Keratinocyte (primary cell): ENCODE data around the gene QPCT.

ENCODE experiments used
- EZH2 ChIP-seq: IDR thresholded peaks from one replicate; pipeline ENCODE4 v1.6.1; 2012; ENCODE audit warnings: inconsistent platforms, mild to moderate bottlenecking, low read length, moderate library complexity
- TF ChIP-seq, protein P1 (sequence below), 3 experiments: IDR thresholded peaks in 1 of 3; conservative IDR thresholded peaks in 1 of 3; optimal IDR thresholded peaks in 1 of 3; 2 replicates in 2 of 3; 3 replicates in 1 of 3; pipeline versions ENCODE3 to v1.5.1; 2011; ENCODE audit warnings: low read length in 3 of 3, mild to moderate bottlenecking in 3 of 3, moderate library complexity in 2 of 3, control low read depth in 1 of 3, inconsistent platforms in 1 of 3; ENCODE audit not compliant: insufficient read depth in 2 of 3; ENCODE audit errors: extremely low read depth in 1 of 3

GRCh38 chr2:37318401-37318800, 26.0 kb upstream of the QPCT start:
- TF ChIP-seq, protein P1, sequence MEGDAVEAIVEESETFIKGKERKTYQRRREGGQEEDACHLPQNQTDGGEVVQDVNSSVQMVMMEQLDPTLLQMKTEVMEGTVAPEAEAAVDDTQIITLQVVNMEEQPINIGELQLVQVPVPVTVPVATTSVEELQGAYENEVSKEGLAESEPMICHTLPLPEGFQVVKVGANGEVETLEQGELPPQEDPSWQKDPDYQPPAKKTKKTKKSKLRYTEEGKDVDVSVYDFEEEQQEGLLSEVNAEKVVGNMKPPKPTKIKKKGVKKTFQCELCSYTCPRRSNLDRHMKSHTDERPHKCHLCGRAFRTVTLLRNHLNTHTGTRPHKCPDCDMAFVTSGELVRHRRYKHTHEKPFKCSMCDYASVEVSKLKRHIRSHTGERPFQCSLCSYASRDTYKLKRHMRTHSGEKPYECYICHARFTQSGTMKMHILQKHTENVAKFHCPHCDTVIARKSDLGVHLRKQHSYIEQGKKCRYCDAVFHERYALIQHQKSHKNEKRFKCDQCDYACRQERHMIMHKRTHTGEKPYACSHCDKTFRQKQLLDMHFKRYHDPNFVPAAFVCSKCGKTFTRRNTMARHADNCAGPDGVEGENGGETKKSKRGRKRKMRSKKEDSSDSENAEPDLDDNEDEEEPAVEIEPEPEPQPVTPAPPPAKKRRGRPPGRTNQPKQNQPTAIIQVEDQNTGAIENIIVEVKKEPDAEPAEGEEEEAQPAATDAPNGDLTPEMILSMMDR (optimal IDR thresholded peaks at IDR 0.05 in 1 of 3, IDR thresholded peaks at IDR 0.05 in 1 of 3, conservative IDR thresholded peaks at IDR 0.05 in 1 of 3; ENCODE audit: extremely low read depth in 1 of 3, insufficient read depth in 2 of 3, low read length in 3 of 3) = no peak
- no peak for TF ChIP-seq EZH2
